ENCODE data around the gene C5orf22. TPM values are rescaled to one million over a fixed set of nuclear protein-coding genes. Genes with fewer than 3 reads are reported as not detected.

The C5orf22 gene
- total RNA-seq, 1 donor, result 21.4 TPM

DNA sequence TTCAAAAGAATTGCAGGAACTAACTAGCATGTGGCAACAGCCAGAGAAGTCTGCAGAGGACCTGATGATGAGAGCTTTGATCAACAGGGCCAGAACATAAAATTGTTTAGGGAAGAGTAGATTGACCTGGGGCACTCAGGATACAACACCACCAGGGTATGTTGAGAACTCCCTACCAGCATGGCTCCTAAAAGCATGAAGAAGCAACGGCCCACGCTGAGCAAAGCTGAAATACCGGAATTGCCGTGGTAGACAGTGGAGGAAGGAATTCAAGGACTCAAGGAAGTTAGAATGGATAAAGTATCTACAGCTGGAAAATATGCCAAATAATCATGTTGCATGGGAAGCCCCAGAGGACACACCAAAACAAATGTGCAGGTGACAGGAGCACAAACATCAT lies 31.8 kb upstream of the C5orf22 start:
- no peaks in the 10 kb centered on the region for H3K27me3 ChIP-seq (ENCODE audit: insufficient read depth, low read length)
- no peak overlapping the region for H3K27ac ChIP-seq (ENCODE audit: low read depth, low read length)
- H3K4me1 ChIP-seq (ENCODE audit: insufficient read depth, low read length), result no peaks in the 10 kb centered on the region
- no peaks in the 10 kb centered on the region for H3K79me2 ChIP-seq (ENCODE audit: insufficient read depth, low read length)
- TF ChIP-seq, protein P1, sequence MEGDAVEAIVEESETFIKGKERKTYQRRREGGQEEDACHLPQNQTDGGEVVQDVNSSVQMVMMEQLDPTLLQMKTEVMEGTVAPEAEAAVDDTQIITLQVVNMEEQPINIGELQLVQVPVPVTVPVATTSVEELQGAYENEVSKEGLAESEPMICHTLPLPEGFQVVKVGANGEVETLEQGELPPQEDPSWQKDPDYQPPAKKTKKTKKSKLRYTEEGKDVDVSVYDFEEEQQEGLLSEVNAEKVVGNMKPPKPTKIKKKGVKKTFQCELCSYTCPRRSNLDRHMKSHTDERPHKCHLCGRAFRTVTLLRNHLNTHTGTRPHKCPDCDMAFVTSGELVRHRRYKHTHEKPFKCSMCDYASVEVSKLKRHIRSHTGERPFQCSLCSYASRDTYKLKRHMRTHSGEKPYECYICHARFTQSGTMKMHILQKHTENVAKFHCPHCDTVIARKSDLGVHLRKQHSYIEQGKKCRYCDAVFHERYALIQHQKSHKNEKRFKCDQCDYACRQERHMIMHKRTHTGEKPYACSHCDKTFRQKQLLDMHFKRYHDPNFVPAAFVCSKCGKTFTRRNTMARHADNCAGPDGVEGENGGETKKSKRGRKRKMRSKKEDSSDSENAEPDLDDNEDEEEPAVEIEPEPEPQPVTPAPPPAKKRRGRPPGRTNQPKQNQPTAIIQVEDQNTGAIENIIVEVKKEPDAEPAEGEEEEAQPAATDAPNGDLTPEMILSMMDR (IDR thresholded peaks at IDR 0.05; ENCODE audit: extremely low read depth, low read depth, low read length), result no peak
- H4K20me1 ChIP-seq (ENCODE audit: insufficient read depth, low read length), result no peaks in the 10 kb centered on the region
- no peak overlapping the region for H3K4me3 ChIP-seq (ENCODE audit: insufficient read depth, low read length)
- H3K9me3 ChIP-seq (ENCODE audit: low read depth, low read length), result no peaks in the 10 kb centered on the region
- H2AFZ ChIP-seq (ENCODE audit: low read length), result no peak overlapping the region
- peaks cover 70% of the 10 kb centered on the region for H3K36me3 ChIP-seq (ENCODE audit: insufficient read depth, low read length)
- no peak for DNase-seq (ENCODE audit: insufficient read length, low spot score, missing footprints)
- no peak overlapping the region for H3K4me2 ChIP-seq (ENCODE audit: insufficient read depth, low read length)

DNA sequence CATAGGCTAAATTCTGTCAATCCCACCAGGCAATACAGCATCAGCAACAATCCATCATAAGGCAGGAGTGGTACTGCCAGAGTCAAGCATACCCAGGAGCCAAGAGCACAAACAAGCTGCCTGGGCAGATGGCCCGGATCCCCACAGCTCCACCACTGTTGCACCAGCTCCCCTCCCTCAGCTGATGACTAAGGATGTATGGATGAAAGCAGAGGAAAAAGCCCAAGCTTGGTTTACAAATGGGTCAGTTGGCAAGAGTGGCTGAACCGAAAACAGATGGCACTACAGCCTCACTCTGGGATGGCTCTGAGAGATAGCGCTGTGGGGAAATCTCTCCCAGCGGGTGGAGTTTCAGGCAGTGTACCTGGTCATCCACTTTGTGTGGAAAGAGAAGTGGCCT lies 29.6 kb upstream of the C5orf22 start:
- H3K27me3 ChIP-seq (ENCODE audit: insufficient read depth, low read length), result no peaks in the 10 kb centered on the region
- H4K20me1 ChIP-seq (ENCODE audit: insufficient read depth, low read length), result no peaks in the 10 kb centered on the region
- no peak overlapping the region for H3K27ac ChIP-seq (ENCODE audit: low read depth, low read length)
- no peak overlapping the region for H3K4me3 ChIP-seq (ENCODE audit: insufficient read depth, low read length)
- DNase-seq (ENCODE audit: insufficient read length, low spot score, missing footprints), result no peak
- peaks cover 59% of the 10 kb centered on the region for H3K36me3 ChIP-seq (ENCODE audit: insufficient read depth, low read length)
- no peaks in the 10 kb centered on the region for H3K4me1 ChIP-seq (ENCODE audit: insufficient read depth, low read length)
- H3K9me3 ChIP-seq (ENCODE audit: low read depth, low read length), result no peaks in the 10 kb centered on the region
- H3K4me2 ChIP-seq (ENCODE audit: insufficient read depth, low read length), result no peak overlapping the region
- no peaks in the 10 kb centered on the region for H3K79me2 ChIP-seq (ENCODE audit: insufficient read depth, low read length)
- TF ChIP-seq, protein P1 (IDR thresholded peaks at IDR 0.05; ENCODE audit: extremely low read depth, low read depth, low read length), result no peak
- H2AFZ ChIP-seq (ENCODE audit: low read length), result no peak overlapping the region

DNA sequence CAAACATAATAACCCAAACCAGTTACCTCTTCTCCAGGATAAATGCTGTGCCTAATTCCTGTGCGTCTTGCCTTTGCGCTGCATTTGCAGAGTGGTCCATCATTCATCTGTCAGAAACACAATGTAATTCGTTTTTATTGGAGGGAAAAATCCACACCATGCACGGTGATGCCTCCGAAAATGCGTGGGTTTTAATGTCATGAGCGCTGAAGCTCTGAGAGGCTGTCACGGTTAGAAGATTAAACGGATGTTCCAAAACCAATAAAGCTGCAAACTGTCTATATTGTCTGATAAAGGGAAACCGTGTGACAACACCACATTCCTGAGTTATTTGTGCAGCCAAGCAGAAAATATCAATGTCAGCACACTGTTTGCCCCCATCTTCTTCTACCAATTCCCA lies 27.6 kb upstream of the C5orf22 start:
- TF ChIP-seq, protein P1 (IDR thresholded peaks at IDR 0.05; ENCODE audit: extremely low read depth, low read depth, low read length), result no peak
- H3K9me3 ChIP-seq (ENCODE audit: low read depth, low read length), result no peaks in the 10 kb centered on the region
- peaks cover 61% of the 10 kb centered on the region for H3K36me3 ChIP-seq (ENCODE audit: insufficient read depth, low read length)
- H3K4me1 ChIP-seq (ENCODE audit: insufficient read depth, low read length), result no peaks in the 10 kb centered on the region
- no peaks in the 10 kb centered on the region for H3K27me3 ChIP-seq (ENCODE audit: insufficient read depth, low read length)
- no peak overlapping the region for H3K4me2 ChIP-seq (ENCODE audit: insufficient read depth, low read length)
- H3K4me3 ChIP-seq (ENCODE audit: insufficient read depth, low read length), result no peak overlapping the region
- no peaks in the 10 kb centered on the region for H4K20me1 ChIP-seq (ENCODE audit: insufficient read depth, low read length)
- H3K27ac ChIP-seq (ENCODE audit: low read depth, low read length), result no peak overlapping the region
- DNase-seq (ENCODE audit: insufficient read length, low spot score, missing footprints), result no peak
- H2AFZ ChIP-seq (ENCODE audit: low read length), result no peak overlapping the region
- no peaks in the 10 kb centered on the region for H3K79me2 ChIP-seq (ENCODE audit: insufficient read depth, low read length)

DNA sequence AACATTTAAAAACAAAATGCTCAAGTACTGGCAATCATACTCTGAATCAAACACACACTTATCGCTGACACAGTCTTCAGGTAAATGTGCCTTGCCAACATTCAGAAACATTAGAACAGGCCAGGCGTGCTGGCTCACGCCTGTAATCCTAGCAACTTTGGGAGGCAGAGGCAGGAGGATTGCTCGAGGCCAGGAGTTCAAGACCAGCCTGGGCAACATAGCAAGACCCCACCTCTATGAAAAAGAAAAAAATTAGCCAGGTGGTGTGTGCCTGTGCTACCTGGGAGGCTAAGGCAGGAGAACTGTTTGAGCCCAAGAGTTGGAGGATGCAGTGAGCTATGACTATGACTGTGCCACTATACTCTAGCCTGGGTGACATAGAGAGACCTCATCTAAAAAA lies 20.8 kb upstream of the C5orf22 start:
- H2AFZ ChIP-seq (ENCODE audit: low read length), result no peak overlapping the region
- no peaks in the 10 kb centered on the region for H4K20me1 ChIP-seq (ENCODE audit: insufficient read depth, low read length)
- no peaks in the 10 kb centered on the region for H3K27me3 ChIP-seq (ENCODE audit: insufficient read depth, low read length)
- H3K79me2 ChIP-seq (ENCODE audit: insufficient read depth, low read length), result no peaks in the 10 kb centered on the region
- no peak overlapping the region for H3K4me3 ChIP-seq (ENCODE audit: insufficient read depth, low read length)
- no peak overlapping the region for H3K27ac ChIP-seq (ENCODE audit: low read depth, low read length)
- no peak for DNase-seq (ENCODE audit: insufficient read length, low spot score, missing footprints)
- H3K4me1 ChIP-seq (ENCODE audit: insufficient read depth, low read length), result no peaks in the 10 kb centered on the region
- H3K4me2 ChIP-seq (ENCODE audit: insufficient read depth, low read length), result no peak overlapping the region
- TF ChIP-seq, protein P1 (IDR thresholded peaks at IDR 0.05; ENCODE audit: extremely low read depth, low read depth, low read length), result no peak
- H3K36me3 ChIP-seq (ENCODE audit: insufficient read depth, low read length), result peaks cover 68% of the 10 kb centered on the region
- H3K9me3 ChIP-seq (ENCODE audit: low read depth, low read length), result no peaks in the 10 kb centered on the region
